Neural cell (in vitro differentiated cells): ENCODE data around the gene ASB10. TPM values are rescaled to one million over a fixed set of nuclear protein-coding genes. Genes with fewer than 3 reads are reported as not detected.

Source experiments
- H2AFZ ChIP-seq: fragments of 200-600, 300-800 bp; sonication (generic), shearing (Covaris generic); 2 replicates; pipeline ENCODE4 v1.6.0; 2014; ENCODE audit warnings: low read depth, mild to moderate bottlenecking, antibody characterized with exemption, low read length, moderate library complexity
- H3F3A ChIP-seq: fragments of 200-600 bp; shearing (Covaris generic); 2 replicates; pipeline ENCODE4 v1.6.1; 2016; ENCODE audit warnings: mild to moderate bottlenecking, moderate library complexity, mixed read lengths, antibody characterized with exemption, low read length; ENCODE audit not compliant: insufficient read depth, poor library complexity, severe bottlenecking
- H3K27ac ChIP-seq: fragments of 200-600, 300-800 bp; sonication (generic), shearing (Covaris generic); 2 replicates; pipeline ENCODE4 v1.5.1; 2014; ENCODE audit warnings: mild to moderate bottlenecking, low read length, moderate library complexity
- H3K27me3 ChIP-seq: fragments of 300-800, 200-600 bp; sonication (generic), shearing (Covaris generic); 2 replicates; pipeline ENCODE4 v1.6.0; 2014; ENCODE audit warnings: mild to moderate bottlenecking, low read depth, low read length, moderate library complexity; ENCODE audit not compliant: insufficient read depth
- H3K36me3 ChIP-seq: fragments of 300-800, 200-600 bp; sonication (generic), shearing (Covaris generic); 2 replicates; pipeline ENCODE4 v1.5.1; 2014; ENCODE audit warnings: mild to moderate bottlenecking, antibody characterized with exemption, low read length, moderate library complexity; ENCODE audit not compliant: insufficient read depth
- H3K4me2 ChIP-seq: fragments of 300-800, 200-600 bp; sonication (generic), shearing (Covaris generic); 2 replicates; pipeline ENCODE4 v1.6.0; 2014; ENCODE audit warnings: mild to moderate bottlenecking, low read length
- H3K4me3 ChIP-seq: fragments of 300-800, 200-600 bp; sonication (generic), shearing (Covaris generic); 2 replicates; pipeline ENCODE4 v1.5.1; 2014; ENCODE audit warnings: mild to moderate bottlenecking, low read length, moderate library complexity
- H3K79me2 ChIP-seq: fragments of 200-600 bp; shearing (Covaris generic); replicated peaks from 2 replicates; pipeline ENCODE4 v1.6.0; 2014; ENCODE audit warnings: mild to moderate bottlenecking, low read length, moderate library complexity; ENCODE audit not compliant: insufficient read depth
- H3K9ac ChIP-seq: fragments of 300-800, 200-600 bp; sonication (generic), shearing (Covaris generic); 2 replicates; pipeline ENCODE4 v1.6.1; 2016; ENCODE audit warnings: mild to moderate bottlenecking, low read length, mixed read lengths
- H3K9me2 ChIP-seq: fragments of 200-600 bp; shearing (Covaris generic); 2 replicates; pipeline ENCODE4 v1.6.1; 2016; ENCODE audit warnings: mild to moderate bottlenecking, low read length, mixed read lengths; ENCODE audit not compliant: insufficient read depth
- H3K9me3 ChIP-seq: fragments of 200-600, 300-800 bp; sonication (generic), shearing (Covaris generic); 2 replicates; pipeline ENCODE4 v1.6.1; 2016; ENCODE audit warnings: mild to moderate bottlenecking, mixed run types, low read length, moderate library complexity, mixed read lengths
- H4K20me1 ChIP-seq: fragments of 200-600 bp; shearing (Covaris generic); 2 replicates; pipeline ENCODE4 v1.6.1; 2016; ENCODE audit warnings: mild to moderate bottlenecking, mixed run types; ENCODE audit not compliant: insufficient read depth
- EP300 ChIP-seq: fragments of 450-650 bp; conservative IDR thresholded peaks from 2 replicates; pipeline ENCODE4 v1.6.1; 2014; ENCODE audit warnings: antibody characterized with exemption, mild to moderate bottlenecking, moderate library complexity; ENCODE audit not compliant: poor library complexity, severe bottlenecking
- EZH2 ChIP-seq: fragments of 200-600, 300-800 bp; shearing (Covaris generic), sonication (generic); IDR thresholded peaks from 2 replicates; pipeline ENCODE4 v1.6.1; 2014; ENCODE audit warnings: antibody characterized with exemption, low read length, borderline replicate concordance, mild to moderate bottlenecking; ENCODE audit not compliant: insufficient read depth, poor library complexity, severe bottlenecking
- MXI1 ChIP-seq: fragments of 450-650 bp; conservative IDR thresholded peaks from 2 replicates; pipeline ENCODE4 v1.6.1; 2014; ENCODE audit warnings: antibody characterized with exemption, mild to moderate bottlenecking; ENCODE audit not compliant: poor library complexity, severe bottlenecking
- POLR2AphosphoS5 ChIP-seq: IDR thresholded peaks from 2 replicates; pipeline ENCODE4 v1.6.1; 2012
- RAD21 ChIP-seq: fragments of 450-650 bp; conservative IDR thresholded peaks from 2 replicates; pipeline ENCODE4 v1.6.1; 2014; ENCODE audit warnings: antibody characterized with exemption, mild to moderate bottlenecking, moderate library complexity
- SMC3 ChIP-seq: fragments of 450-650 bp; conservative IDR thresholded peaks from 2 replicates; pipeline ENCODE4 v1.6.1; 2014; ENCODE audit warnings: antibody characterized with exemption, mild to moderate bottlenecking, moderate library complexity; ENCODE audit not compliant: poor library complexity
- TAF1 ChIP-seq: IDR thresholded peaks from 2 replicates; pipeline ENCODE4 v1.6.1; 2012; ENCODE audit warnings: low read depth
- polyA plus RNA-seq: library from polyadenylated mRNA; depleted of rRNA; stranded (reverse); fragments of >200 nt; gene quantifications from 2 replicates; pipeline ENCODE4 v1.2.3, GENCODE V29; 2014
- TF ChIP-seq, protein P1 (sequence below): IDR thresholded peaks from 2 replicates; pipeline ENCODE4 v1.6.1; 2012; ENCODE audit warnings: borderline replicate concordance
- TF ChIP-seq, protein P2 (sequence below): fragments of 450-650 bp; IDR thresholded peaks from 2 replicates; pipeline ENCODE4 v1.5.1; 2014; ENCODE audit warnings: antibody characterized with exemption, mild to moderate bottlenecking, moderate library complexity; ENCODE audit not compliant: poor library complexity, severe bottlenecking

The ASB10 gene
- polyA plus RNA-seq, 1 donor from 2014 or later = not detected

DNA sequence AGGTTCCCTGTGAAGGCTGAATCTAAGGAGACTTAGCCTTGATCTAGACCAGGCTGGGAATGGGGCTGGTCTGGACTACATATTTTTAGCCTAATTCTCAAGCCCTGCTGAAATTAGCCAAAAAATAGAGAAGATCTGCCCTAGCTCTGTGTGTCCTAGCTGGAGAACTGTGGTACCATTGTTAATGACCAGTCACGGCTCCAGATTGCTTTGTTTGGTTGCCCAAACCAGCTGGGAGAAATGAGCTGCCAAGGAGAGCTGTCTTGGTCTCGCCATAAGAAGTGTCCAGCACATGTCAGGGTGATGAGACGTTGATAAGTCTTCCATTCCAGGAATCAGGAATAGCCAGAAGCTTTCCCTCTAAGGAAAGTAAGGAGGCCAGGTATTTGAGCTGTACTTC, 40.3 kb downstream of the ASB10 start:
- Histone ChIP-seq H3K36me3 (peaks cover 4% of the 10 kb centered on the region), H3K9ac (no peak overlapping the region)

DNA sequence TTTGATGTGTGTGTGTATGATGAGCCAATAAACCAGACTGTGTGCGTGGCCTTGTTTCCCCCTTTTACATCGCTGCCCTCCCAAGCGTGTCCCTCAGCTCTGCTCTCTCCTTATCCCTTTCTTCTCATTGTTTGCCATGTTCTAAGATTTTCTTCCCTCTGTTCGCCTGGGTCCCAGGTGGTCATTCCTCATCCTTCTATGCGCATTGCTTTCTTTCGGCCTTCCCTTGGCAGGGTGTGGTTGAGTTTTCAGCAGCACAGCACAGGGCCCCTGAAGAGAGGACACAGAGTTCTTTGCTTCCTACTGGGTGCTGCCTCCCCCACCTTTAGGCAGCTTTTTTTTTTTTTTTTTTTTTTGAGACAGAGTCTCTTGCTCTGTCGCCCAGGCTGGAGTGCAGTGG, 42.7 kb downstream of the ASB10 start:
- H3K9me3 ChIP-seq = no peaks in the 10 kb centered on the region
- no peaks in the 10 kb centered on the region for H4K20me1 ChIP-seq
- no peaks in the 10 kb centered on the region for H3K9me2 ChIP-seq
- H3K27me3 ChIP-seq = no peaks in the 10 kb centered on the region
- H3K79me2 ChIP-seq = no peaks in the 10 kb centered on the region
- H3K4me2 ChIP-seq = no peak overlapping the region
- no peak for TF ChIP-seq TAF1
- no peak overlapping the region for H3K27ac ChIP-seq
- peaks cover 4% of the 10 kb centered on the region for H3K36me3 ChIP-seq
- H3K9ac ChIP-seq = no peak overlapping the region
- no peak overlapping the region for H2AFZ ChIP-seq
- H3F3A ChIP-seq = no peaks in the 10 kb centered on the region
- H3K4me3 ChIP-seq = no peak overlapping the region

More for the DNA sequence above, 40.3 kb downstream of the ASB10 start:
- Histone ChIP-seq H3K9me3 (no peaks in the 10 kb centered on the region), H3K27me3 (no peaks in the 10 kb centered on the region), H3K4me2 (no peak overlapping the region), H3K79me2 (no peaks in the 10 kb centered on the region), H2AFZ (no peak overlapping the region), H4K20me1 (no peaks in the 10 kb centered on the region), H3K4me3 (no peak overlapping the region), H3F3A (no peaks in the 10 kb centered on the region), H3K27ac (no peak overlapping the region), H3K9me2 (no peaks in the 10 kb centered on the region)
- TF ChIP-seq RAD21 (no peak), MXI1 (no peak), POLR2AphosphoS5 (no peak), EZH2 (no peak), TAF1 (no peak), SMC3 (no peak), EP300 (no peak)
- TF ChIP-seq, protein P1, sequence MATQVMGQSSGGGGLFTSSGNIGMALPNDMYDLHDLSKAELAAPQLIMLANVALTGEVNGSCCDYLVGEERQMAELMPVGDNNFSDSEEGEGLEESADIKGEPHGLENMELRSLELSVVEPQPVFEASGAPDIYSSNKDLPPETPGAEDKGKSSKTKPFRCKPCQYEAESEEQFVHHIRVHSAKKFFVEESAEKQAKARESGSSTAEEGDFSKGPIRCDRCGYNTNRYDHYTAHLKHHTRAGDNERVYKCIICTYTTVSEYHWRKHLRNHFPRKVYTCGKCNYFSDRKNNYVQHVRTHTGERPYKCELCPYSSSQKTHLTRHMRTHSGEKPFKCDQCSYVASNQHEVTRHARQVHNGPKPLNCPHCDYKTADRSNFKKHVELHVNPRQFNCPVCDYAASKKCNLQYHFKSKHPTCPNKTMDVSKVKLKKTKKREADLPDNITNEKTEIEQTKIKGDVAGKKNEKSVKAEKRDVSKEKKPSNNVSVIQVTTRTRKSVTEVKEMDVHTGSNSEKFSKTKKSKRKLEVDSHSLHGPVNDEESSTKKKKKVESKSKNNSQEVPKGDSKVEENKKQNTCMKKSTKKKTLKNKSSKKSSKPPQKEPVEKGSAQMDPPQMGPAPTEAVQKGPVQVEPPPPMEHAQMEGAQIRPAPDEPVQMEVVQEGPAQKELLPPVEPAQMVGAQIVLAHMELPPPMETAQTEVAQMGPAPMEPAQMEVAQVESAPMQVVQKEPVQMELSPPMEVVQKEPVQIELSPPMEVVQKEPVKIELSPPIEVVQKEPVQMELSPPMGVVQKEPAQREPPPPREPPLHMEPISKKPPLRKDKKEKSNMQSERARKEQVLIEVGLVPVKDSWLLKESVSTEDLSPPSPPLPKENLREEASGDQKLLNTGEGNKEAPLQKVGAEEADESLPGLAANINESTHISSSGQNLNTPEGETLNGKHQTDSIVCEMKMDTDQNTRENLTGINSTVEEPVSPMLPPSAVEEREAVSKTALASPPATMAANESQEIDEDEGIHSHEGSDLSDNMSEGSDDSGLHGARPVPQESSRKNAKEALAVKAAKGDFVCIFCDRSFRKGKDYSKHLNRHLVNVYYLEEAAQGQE = no peak
- TF ChIP-seq, protein P2, sequence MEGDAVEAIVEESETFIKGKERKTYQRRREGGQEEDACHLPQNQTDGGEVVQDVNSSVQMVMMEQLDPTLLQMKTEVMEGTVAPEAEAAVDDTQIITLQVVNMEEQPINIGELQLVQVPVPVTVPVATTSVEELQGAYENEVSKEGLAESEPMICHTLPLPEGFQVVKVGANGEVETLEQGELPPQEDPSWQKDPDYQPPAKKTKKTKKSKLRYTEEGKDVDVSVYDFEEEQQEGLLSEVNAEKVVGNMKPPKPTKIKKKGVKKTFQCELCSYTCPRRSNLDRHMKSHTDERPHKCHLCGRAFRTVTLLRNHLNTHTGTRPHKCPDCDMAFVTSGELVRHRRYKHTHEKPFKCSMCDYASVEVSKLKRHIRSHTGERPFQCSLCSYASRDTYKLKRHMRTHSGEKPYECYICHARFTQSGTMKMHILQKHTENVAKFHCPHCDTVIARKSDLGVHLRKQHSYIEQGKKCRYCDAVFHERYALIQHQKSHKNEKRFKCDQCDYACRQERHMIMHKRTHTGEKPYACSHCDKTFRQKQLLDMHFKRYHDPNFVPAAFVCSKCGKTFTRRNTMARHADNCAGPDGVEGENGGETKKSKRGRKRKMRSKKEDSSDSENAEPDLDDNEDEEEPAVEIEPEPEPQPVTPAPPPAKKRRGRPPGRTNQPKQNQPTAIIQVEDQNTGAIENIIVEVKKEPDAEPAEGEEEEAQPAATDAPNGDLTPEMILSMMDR = no peak
